Activated CD4-positive, alpha-beta T cell treated with anti-CD3 and anti-CD28 coated beads for 48 hours (primary cell): ENCODE data around the gene DCAF8.
"Not testable (repeated sequence)": the region's sequence is repeated elsewhere in the genome, so short reads cannot be mapped to it uniquely, and the experiment has no call there.

Source experiments
- DNase-seq: peaks from one replicate; pipeline ENCODE4 v3.0.0-alpha.2; 2020

DCAF8 gene

GRCh38 chr1:160261893-160262794 is at the start of gene DCAF8:
Gene DCAF8 (minus strand): TSS chr1:160262549. CDS start chr1:160244008, 18,541 bp downstream.
- peak; percentile 99 for DNase-seq

- DNase-seq, result no peak
Observed at GRCh38 chr1:160309571-160309970, 47.2 kb upstream of the DCAF8 start.

GRCh38 chr1:160309185-160309557 is 46.8 kb upstream of the DCAF8 start:
- DNase-seq, result no peak

- no peak for DNase-seq
Observed at GRCh38 chr1:160308451-160309184, 46.3 kb upstream of the DCAF8 start.

GRCh38 chr1:160307118-160307791 is 44.9 kb upstream of the DCAF8 start:
- DNase-seq, result no peak

GRCh38 chr1:160300173-160300572 is 37.8 kb upstream of the DCAF8 start:
- DNase-seq, result no peak

GRCh38 chr1:160296036-160296435 is 33.7 kb upstream of the DCAF8 start:
- DNase-seq, result no peak

- DNase-seq, result no peak
Observed at GRCh38 chr1:160293020-160293968, 30.9 kb upstream of the DCAF8 start.

- DNase-seq, result peak; percentile 72
Observed at GRCh38 chr1:160291248-160292220, 29.2 kb upstream of the DCAF8 start.

- not testable (repeated sequence) for DNase-seq
Observed at GRCh38 chr1:160287769-160288168, 25.4 kb upstream of the DCAF8 start.

GRCh38 chr1:160285506-160285905 is 23.2 kb upstream of the DCAF8 start:
- DNase-seq, result no peak

- peak; percentile 96 for DNase-seq
Observed at GRCh38 chr1:160284782-160285344, 22.5 kb upstream of the DCAF8 start, which contains the start of gene PEX19. Gene PEX19 (minus strand): TSS chr1:160285133. CDS start chr1:160285124, 9 bp downstream.

- DNase-seq, result peak; percentile 25
Observed at GRCh38 chr1:160284220-160284781, 22.0 kb upstream of the DCAF8 start.

- no peak for DNase-seq
Observed at GRCh38 chr1:160282807-160283206, 20.5 kb upstream of the DCAF8 start.

- no peak for DNase-seq
Observed at GRCh38 chr1:160277987-160278386, 15.6 kb upstream of the DCAF8 start.

- DNase-seq, result no peak
Observed at GRCh38 chr1:160277330-160277729, 15.0 kb upstream of the DCAF8 start.

GRCh38 chr1:160271025-160271424 is 8.7 kb upstream of the DCAF8 start:
- DNase-seq, result no peak

GRCh38 chr1:160267284-160267991 is 5.1 kb upstream of the DCAF8 start:
- DNase-seq, result no peak

- DNase-seq, result no peak
Observed at GRCh38 chr1:160264795-160265307, 2.5 kb upstream of the DCAF8 start.
